GM10266 (cell line): ENCODE measurements around the gene SPAG6.

Experiments
- DNase-seq: peaks from one replicate; pipeline ENCODE4 v3.0.0; 2012; ENCODE audit errors: extremely low spot score
- CTCF ChIP-seq: IDR thresholded peaks from 2 replicates; pipeline ENCODE4 v1.5.1; 2012; ENCODE audit warnings: mild to moderate bottlenecking, low read depth; ENCODE audit not compliant: control insufficient read depth, insufficient read depth; ENCODE audit errors: missing control alignments

SPAG6 gene

GRCh38 chr10:22436526-22436892 lies 91.2 kb downstream of the SPAG6 start:
- DNase-seq: no peak
- TF ChIP-seq CTCF: no peak

GRCh38 chr10:22436893-22437619 lies 91.8 kb downstream of the SPAG6 start:
- peak; percentile 66 for DNase-seq
- TF ChIP-seq CTCF: no peak

DNA sequence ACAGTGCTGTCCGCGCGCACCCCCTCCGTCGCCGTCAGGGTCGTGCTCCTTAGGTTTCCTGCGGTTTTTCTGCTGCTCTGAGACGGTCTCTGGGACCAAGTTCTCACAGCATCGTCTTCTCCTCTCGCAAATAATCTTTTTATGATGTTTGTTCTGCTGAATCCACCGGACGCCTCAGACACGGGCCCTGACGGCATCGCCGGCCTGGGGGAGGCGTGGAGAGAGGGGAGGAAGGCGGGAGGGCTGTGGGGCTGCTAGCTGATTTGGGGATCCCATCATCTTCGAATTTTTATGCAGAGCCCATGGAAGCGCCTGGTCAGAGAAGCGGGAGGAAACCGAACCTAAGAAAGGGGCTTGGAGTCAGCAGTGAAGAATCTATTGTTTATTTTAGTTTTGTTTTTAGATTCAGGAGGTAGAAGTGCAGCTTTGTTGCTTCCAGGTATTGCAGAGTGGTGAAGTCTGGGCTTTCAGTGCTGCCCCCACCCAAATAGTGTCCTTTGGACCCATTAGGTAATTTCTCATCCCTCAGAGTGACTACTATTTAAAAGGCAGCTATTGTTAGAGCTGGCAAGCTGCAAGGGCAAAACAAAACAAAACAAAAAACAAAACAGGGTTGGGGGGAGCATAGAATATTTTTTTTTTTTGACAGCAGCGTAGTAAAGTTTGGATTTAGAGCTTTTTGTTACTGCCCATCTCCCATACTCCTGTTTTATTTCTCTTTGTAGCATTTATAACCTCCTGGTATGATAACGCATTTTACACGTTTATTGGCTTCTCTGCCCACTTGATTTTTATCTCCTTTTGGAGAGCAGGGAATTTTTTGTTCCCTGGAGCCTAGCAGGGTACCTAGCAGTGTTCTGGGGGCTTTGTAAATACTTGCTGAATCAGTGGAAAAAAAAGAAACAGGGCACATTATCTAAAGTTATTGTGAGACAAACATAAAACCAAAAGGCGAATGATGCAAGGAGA lies 92.6 kb downstream of the SPAG6 start:
- no peak for TF ChIP-seq CTCF
- peak; percentile 32 for DNase-seq

DNA sequence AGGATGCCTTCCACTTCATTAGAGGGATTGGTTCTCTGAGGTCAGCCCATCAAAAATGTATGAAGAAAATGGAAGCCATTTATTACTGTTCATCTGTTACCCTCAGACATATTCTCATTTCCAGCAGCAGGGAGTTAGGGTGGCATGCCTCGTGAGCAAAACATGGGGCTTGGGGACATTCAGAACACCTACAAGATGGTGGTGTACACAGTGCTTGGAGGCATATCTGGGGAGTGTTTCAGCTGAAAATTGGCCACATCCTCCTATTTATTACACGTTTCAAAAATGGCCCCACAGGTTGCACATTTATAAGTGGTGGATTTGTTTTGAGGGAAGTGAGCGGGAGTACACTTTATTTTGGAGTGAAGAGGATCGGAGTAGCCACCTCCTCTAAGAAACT lies 93.4 kb downstream of the SPAG6 start:
- TF ChIP-seq CTCF: no peak
- DNase-seq: no peak

- DNase-seq: no peak
- TF ChIP-seq CTCF: no peak
Observed at GRCh38 chr10:22442063-22442462, 96.8 kb downstream of the SPAG6 start.

DNA sequence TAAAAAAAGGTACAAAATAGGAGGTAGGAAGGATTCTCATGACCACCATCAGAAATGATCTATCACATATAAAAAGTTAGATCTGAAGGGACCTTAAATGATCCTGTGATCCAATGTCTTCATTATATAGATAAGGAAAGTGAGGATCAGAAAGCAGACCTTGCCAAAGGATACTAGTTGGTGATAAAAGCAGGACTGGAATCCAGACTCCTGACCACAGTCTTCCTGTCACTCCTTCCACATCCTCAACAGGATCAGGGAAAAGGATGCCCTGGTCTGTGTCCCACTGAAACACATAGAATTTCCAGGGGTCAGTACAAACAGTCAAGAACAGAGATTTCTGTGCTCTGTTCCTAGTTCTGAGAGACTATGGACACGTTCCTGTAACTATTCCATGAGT lies 97.2 kb downstream of the SPAG6 start:
- DNase-seq: no peak
- no peak for TF ChIP-seq CTCF
